ENCODE data around the gene MOG.

DNA sequence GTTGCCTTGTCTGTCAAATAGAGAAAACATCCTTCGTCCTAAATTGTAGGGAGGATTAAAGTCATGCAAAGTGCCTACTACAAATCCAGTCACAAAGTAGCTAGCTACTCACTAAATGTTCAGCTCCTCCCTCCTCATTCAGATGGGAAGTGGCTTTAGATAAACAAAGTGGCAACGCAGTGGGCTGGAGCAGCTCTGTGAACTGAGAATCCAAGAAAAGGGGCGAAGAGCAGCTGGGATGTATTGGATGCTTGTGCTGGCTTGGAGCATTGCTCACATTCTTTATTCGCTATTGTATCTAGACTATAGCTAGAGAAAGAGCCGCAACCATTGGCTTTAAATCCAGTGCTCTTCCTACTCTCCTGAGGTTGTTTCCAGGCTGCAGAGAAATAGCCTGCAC, 10.3 kb downstream of the MOG start:
- TF ChIP-seq POLR2A (IDR thresholded peaks at IDR 0.05) (no peak), EP300 (IDR thresholded peaks at IDR 0.05) (no peak)
- TF ChIP-seq, protein P1, sequence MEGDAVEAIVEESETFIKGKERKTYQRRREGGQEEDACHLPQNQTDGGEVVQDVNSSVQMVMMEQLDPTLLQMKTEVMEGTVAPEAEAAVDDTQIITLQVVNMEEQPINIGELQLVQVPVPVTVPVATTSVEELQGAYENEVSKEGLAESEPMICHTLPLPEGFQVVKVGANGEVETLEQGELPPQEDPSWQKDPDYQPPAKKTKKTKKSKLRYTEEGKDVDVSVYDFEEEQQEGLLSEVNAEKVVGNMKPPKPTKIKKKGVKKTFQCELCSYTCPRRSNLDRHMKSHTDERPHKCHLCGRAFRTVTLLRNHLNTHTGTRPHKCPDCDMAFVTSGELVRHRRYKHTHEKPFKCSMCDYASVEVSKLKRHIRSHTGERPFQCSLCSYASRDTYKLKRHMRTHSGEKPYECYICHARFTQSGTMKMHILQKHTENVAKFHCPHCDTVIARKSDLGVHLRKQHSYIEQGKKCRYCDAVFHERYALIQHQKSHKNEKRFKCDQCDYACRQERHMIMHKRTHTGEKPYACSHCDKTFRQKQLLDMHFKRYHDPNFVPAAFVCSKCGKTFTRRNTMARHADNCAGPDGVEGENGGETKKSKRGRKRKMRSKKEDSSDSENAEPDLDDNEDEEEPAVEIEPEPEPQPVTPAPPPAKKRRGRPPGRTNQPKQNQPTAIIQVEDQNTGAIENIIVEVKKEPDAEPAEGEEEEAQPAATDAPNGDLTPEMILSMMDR (IDR thresholded peaks at IDR 0.05), result no peak
